GM04503 (cell line): Measurements from ENCODE around the gene SMYD1.

Source experiments
- DNase-seq: peaks from one replicate; pipeline ENCODE4 v3.0.0-alpha.2; 2012; ENCODE audit warnings: low read depth

The SMYD1 gene

DNA sequence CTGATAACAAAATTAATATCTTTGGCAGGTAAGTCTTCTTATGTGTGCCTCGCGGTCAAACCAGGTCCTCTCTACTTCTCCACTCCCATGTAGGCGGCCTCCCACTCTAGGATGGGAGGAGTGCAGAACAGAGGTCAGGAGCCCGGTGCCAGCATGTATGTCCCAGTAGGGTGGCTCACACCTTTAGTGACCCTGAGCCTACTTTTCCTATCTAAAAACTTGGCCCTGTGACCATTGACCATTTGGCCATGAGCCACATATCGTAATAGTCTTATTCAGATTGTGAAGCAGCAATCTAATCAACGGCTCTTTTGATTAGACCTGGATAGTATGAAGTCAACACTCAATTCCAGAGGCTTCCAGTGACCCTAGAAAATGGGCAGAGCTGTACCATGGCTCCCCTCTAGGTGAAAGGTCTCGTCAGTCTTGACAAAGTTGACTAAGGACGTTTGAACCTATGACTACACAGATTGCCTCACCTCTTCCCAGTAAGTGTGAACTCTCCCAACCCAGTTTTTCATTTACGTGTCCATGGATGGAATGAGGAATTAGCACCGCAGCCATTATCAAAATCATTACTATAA, 77.4 kb downstream of the SMYD1 start:
- no peak for DNase-seq

GRCh38 chr2:88146590-88146989, 79.0 kb downstream of the SMYD1 start:
- no peak for DNase-seq

DNA sequence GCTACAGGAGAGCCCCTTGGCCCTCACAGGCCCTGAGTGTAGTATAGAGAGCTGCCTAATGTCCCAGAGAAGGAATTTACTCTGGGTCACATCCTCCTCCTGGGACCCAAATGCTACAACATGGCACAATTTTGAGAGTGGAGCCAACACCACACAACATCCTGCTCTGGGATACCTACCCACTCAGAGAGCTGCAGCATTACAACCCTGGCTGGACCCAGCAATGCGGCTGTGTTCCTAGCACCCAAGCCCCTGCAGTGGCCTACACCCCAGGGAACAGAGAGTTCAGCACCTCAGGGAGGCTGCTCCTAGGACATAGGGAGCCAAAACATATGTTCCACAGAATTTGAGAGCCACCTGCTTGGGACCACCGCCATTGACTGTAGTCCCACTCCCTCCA, 79.5 kb downstream of the SMYD1 start:
- no peak for DNase-seq

GRCh38 chr2:88148929-88149438, 81.4 kb downstream of the SMYD1 start:
- DNase-seq: no peak

DNA sequence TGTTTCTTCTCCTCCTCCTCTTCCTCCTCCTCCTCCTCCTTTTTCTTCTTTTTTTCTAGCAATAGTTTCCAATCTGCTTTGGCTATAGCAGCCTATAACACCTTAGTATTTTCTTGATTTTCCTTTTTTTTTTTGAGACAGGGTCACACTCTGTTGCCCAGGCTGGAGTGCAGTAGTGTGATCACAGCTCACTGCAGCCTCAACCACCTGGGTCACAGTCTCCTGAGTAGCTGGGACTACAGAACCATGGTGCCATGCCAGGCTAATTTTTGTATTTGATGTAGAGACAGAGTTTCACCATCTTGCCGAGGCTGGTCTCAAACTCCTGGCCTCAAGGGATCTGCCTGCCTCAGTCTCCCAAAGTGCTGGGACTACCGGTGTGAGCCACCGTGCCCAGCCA, 91.9 kb downstream of the SMYD1 start:
- no peak for DNase-seq

GRCh38 chr2:88159955-88160415, 92.4 kb downstream of the SMYD1 start:
- DNase-seq: no peak

DNA sequence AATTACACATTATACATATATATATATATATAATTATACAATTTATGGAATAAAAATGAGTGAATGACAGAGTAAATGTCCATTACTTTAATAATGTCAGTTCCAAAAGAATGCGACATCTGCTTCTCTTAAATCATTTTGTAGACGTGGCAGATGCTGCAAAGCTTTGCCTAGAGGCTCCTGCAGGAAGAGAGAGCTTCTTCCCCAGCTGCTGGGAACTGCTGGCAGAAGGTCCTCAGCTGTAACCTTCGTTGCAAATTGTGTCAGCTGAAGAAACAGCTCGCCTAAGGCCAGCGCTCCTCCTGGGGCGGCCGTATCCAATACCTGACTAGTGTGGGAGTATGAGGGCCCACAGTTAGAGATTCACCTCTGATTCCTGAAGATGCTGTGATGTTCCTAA, 92.9 kb downstream of the SMYD1 start:
- no peak for DNase-seq

DNA sequence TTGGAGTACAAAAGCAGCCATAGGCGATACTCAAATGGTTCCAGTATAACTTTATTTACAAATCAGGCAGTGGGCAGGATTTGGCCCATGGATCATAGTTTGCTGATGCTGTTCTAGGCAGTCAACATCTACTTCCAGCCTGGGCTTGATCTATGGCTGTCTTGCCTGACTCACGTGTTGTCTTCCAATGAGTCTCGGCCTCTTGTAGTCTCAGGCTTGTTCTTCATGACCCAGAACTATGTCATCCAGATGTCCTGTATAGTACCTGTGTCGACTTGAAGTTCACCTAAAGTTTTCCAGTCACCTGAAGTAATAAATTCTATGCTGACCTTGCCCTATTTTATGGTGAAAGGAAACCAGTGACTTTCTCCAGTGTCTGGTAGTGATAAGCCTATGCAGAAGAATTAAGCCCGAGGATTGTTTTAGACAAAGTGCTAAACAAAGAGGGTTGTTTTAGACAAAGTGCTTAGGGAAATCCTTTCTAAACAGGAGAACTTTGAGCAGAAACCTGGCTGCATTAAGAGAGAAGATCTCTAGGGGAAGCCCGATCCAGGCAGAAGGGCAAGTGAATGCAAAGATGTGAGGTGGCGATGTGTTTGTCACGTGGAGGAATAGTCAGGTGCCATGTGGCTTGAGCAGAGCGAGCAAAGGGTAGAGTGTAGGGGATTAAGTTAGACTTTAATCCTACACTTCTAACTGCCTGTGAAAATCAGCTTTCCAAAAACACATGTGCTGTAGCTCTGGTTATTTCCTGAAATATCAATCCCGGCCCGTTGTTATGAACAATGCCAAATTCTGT, 94.0 kb downstream of the SMYD1 start:
- no peak for DNase-seq
